Left kidney (tissue), 2 donors: ENCODE measurements around the gene RHOT2. TPM values are rescaled to one million over a fixed set of nuclear protein-coding genes. Genes with fewer than 3 reads are reported as not detected.
A peak's percentile ranks its signal among the peaks of the same experiment; 100 is the strongest.
"Not testable (repeated sequence)": the region's sequence is repeated elsewhere in the genome, so short reads cannot be mapped to it uniquely, and the experiment has no call there.

Source experiments
- DNase-seq: peaks from one replicate; pipeline ENCODE4 v3.0.0-alpha.2; 2013
- polyA plus RNA-seq: library from polyadenylated mRNA; unstranded; fragments of 120-200 nt; gene quantifications from one replicate; pipeline ENCODE4 v1.2.1, GENCODE V29; 2013; ENCODE audit not compliant: insufficient read length

The RHOT2 gene
- polyA plus RNA-seq, 1 donor, result 70.8 TPM

DNA sequence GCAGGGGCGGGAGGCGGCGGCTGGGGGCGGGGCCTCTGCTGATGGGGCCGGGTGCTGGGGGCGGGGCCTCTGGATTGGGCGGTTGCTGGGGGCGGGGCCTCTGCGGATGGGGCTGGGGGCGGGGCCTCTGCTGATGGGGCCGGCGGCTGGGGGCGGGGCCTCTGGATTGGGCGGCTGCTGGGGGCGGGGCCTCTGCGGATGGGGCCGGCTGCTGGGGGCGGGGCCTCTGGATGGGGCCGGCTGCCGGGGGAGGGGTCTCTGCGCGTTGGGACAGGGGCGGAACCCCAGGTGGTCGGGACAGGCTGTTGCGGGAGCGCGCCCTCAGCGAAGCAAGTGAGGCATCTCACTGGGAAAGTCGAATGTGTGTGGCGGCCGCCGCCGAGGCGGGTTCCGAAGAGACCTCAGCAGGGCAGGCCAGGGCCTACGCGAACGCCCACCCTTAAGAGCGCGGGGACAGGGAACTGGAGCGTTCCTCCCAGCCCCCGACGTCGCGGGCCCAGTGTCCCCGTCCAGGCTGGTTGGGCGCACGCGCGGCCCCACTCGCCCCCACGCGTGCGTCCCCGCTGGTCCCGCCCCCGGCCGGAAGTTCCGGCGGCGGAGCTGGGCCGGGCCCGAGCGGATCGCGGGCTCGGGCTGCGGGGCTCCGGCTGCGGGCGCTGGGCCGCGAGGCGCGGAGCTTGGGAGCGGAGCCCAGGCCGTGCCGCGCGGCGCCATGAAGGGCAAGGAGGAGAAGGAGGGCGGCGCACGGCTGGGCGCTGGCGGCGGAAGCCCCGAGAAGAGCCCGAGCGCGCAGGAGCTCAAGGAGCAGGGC, 12.1 kb downstream of the RHOT2 start, which contains the start of gene STUB1:
Gene STUB1 (plus strand): TSS at position 597 of the 811 bp plus-strand sequence. CDS start 116 bp downstream, at position 713.
- DNase-seq, result peak; percentile 71

DNA sequence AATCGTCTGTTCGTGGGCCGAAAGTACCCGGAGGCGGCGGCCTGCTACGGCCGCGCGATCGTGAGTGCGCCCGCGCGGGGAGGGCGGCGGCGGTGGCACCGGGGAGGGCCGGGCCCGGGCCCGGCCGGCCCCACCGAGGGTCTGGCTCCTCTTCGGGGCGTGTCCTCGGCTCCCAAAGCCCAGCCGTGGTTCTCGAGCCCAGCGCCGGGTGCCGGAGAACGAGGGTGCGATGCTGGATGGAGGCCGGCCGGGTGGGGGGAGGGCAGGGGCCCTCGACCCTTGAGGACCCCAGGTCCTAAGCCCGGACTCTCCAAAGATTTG, 12.7 kb downstream of the RHOT2 start:
- no peak for DNase-seq

DNA sequence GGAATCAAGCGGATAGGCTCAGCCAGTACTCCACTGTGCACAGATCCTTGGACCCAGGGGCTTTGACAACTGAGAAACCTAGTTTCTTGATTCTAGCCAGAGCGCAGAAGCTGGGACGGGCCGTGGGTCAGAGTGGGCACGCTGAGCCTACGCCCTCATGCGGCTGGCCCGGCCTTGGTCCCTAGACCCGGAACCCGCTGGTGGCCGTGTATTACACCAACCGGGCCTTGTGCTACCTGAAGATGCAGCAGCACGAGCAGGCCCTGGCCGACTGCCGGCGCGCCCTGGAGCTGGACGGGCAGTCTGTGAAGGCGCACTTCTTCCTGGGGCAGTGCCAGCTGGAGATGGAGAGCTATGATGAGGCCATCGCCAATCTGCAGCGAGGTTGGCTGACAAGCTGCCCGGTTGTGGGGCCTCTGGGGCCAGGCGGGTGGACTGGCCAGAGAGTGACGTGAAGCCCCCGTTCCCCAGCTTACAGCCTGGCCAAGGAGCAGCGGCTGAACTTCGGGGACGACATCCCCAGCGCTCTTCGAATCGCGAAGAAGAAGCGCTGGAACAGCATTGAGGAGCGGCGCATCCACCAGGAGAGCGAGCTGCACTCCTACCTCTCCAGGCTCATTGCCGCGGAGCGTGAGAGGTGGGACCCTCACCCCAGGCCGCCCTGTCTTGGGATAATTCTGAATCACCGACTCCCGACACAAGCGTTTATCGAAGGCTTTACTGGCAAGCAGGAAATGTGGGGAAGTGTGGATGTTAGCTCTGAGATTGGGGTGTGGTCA, 13.2 kb downstream of the RHOT2 start:
- no peak for DNase-seq

DNA sequence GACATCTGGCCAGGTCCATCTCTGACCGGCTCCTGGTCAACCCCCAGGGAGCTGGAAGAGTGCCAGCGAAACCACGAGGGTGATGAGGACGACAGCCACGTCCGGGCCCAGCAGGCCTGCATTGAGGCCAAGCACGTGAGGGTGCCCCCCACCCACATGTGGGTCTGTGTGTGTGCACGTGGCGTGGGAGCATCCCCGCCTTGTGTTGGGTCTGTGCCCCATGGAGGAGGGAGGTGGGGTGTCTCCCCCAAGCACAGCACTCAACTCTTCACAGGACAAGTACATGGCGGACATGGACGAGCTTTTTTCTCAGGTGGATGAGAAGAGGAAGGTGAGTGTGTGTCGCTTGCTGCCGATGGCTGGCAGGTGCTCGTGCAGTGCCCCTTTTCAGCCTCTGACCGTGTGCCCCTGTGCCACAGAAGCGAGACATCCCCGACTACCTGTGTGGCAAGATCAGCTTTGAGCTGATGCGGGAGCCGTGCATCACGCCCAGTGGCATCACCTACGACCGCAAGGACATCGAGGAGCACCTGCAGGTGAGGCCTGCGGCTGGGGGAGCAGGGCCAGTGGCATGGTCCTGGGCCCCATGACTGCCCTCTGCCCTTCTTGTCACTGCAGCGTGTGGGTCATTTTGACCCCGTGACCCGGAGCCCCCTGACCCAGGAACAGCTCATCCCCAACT, 14.0 kb downstream of the RHOT2 start:
- DNase-seq, result no peak

DNA sequence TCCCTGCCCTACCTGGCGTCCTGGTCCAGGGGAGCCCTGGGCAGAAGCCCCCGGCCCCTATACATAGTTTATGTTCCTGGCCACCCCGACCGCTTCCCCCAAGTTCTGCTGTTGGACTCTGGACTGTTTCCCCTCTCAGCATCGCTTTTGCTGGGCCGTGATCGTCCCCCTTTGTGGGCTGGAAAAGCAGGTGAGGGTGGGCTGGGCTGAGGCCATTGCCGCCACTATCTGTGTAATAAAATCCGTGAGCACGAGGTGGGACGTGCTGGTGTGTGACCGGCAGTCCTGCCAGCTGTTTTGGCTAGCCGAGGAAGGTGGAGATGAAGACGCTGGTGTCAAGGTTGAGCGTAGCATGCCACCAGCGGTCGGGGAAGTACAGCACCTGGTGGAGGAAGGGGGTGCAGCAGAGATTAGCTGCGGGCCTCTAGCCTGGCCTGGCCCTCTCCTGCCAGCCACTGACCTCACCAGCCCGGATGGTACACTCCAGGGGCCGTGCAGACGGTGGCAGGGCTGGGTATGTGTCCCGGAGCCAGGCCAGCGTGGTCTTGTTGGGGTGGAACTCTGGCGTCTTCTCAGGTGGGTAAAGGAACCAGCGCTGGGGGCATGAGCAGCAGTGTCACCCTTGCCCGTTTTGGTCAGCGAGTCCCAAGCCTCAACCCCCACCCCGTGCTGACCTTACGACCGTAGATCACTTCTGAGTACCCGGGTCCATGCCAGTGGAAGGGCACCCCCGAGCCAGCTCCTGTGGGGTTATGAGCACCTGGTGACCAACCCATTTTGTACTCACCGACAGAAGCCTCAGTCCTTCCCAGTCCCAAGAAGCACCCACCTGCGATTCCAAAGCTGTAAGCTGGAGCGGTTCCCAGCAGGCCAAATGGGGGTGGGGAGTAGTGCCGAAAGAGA, 14.8 kb downstream of the RHOT2 start:
- no peak for DNase-seq

- DNase-seq, result no peak
Observed at GRCh38 chr16:683396-684070, 15.6 kb downstream of the RHOT2 start.

- DNase-seq, result peak; percentile 93
Observed at GRCh38 chr16:684071-684794, 16.3 kb downstream of the RHOT2 start, which contains the start of gene JMJD8. TSS of gene JMJD8 (minus strand) at chr16:684334. CDS start at chr16:684319, 15 bp downstream.

DNA sequence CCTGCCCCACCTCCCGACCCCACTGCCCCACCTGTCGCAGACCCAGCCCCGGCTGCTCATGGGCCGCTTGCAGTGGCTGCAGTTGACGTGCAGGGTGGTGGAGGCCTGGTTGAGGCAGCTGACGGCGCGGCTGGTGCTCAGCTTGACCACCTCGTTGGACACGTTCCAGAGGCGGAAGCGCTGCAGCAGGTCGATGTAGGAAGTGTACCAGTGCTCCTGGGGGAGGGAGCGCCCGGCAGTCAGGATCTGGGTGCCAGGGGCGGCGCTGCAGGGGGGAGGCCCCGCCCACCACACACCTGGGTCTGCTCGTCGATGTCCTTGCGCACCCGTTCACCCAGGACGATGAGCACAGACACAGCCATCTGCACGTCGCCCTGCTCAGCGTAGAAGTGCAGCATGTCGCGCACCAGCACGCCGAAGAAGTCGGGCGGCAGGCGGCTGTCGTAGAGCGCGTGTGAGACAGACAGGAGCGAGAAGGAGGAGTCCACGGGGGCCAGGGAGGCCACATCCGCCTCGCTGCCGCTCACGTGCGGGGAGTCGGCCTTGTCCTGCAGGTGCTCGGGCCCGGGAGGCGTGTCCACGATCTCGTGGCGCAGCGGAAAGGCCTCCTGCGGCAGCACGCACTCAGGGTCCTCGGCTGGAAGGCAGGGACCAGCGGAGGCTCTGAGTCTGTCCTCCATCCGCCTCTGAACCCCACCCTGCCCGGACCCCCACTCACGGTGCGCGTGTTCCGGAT, 17.2 kb downstream of the RHOT2 start:
- no peak for DNase-seq

DNA sequence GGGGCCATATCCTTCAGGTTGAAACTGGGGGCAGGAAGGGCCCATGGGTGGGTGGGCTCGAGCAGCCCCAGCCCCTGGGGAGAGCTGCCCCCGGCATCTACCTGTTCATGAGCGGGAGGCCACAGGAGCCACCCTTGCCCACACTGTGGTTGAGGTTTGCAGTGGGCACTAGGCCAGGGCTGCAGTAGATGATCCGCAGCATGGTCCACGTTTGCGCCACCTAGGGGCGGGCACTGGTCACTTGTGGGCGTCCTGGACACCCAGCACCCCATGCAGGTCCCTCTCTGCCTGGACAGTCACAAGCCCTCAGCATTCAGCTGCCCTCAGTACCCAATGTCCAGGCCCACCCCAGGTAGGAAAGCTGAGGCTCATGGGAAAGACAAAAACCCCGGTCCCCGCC, 18.0 kb downstream of the RHOT2 start:
- no peak for DNase-seq

DNA sequence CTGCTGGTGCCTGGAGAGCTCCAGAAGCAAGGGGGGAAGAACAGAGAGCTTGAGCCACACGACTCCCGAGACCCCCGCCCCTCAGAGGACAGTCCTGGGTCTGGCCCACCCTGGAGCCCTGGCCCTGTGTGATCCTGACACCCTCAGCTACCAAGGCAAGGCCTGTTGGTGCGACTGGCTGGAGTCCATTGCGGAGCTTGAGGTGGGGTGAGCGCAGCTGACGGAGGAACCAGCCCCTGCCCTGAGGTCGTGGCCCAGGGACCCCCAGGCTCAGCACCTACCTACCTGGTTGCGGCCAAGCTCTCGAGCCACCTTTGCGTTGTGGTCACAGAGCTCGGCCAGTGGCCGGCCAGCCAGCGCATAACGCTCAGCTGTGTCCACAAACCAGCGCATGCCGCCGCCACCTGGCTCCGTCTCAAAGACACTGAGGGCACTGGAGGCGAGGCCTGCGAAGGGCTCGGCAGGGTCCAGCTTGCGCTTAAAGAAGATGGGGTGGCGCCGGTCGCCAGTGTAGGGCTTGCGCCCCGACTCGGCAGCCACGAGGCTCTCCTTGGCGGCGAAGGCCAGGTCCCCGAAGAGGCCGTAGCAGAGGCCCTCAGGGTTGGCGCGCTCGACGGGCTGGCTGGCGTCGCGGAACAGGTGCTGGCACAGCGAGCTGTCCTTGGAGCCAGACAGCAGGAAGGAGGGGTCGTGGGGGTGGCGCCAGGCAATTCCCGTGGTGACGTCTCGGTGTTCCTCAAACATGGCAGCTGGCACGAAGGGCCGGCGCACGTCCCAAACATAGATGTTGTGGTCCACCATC, 18.7 kb downstream of the RHOT2 start:
- no peak for DNase-seq

DNA sequence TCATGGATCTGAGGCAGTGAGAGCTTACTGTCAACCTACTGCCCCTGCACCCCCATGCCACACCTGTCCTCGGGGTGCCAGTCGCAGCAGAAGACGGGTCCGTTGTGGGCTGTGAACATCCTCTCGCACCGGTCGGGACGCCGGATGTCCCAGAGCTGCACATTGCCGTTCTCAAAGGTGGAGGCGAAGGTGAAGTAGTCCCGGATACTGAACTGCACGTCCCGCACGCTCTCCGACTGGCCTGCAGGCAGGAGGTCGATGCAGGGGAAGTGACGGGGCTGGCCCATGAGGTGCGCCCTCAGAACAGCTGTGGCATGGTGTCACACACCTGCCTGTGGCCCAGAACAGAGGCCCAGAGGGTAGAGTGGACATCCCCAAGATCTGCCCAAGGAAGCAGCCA, 19.6 kb downstream of the RHOT2 start:
- DNase-seq, result no peak

- DNase-seq, result no peak
Observed at GRCh38 chr16:689175-689897, 21.4 kb downstream of the RHOT2 start.

DNA sequence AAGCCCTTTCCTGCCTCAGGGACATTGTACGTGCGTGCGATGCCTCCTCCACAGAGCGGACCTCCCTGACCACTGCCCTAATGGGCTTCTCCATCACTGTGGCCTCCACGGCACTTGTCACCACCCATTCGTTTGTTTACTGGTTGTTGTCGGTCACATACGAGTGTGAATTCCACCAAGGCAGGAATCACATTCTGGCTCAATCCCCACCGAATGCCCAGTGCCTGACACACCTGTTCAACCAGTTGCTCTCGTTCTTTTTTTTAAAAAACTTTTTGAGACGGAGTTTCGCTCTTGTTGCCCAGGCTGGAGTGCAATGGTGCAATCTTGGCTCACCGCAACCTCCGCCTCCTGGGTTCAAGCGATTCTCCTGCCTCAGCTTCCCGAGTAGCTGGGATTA, 23.3 kb downstream of the RHOT2 start:
- not testable (repeated sequence) for DNase-seq

GRCh38 chr16:692356-693108, 24.6 kb downstream of the RHOT2 start:
- DNase-seq, result no peak

DNA sequence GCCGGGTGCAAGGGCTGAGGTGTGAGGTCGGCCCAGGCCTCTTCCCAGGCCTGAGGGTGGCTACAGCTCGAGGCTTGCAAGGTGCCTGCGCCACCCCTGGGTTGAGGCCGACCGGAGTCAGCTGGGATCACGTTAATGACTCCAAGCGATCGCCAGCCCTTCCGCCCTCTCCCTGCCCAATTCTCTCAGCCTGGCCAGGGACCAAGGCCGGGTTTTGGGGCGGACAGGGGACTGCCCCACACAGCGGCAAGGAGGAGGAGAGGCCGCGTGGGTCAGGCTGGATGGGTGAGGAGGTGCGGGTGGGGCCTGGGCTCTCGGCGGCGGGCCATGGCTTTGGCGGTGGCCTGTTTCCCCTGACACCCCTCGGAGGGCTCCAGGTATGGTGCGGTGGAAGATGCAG, 25.4 kb downstream of the RHOT2 start:
- DNase-seq, result no peak

DNA sequence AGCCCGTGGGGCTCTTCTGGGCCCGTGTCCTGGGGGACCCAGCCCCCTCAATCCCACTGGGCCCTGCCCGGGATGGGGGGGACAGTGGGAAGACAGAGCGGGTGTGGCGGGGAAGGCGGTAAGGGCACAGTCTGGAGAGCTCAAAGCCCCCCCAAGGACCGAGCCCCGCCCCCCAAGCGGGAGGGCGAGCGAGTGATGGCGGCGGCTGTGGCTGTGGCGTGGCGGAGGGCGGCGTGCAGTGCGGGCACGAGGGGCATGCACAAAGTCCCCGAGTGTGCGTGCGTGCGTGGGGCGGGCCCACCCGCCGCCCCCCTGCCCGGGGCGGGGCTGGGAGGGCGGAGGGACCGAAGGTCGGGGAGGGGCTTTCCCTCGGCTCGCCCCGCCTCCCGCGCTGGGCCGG, 25.8 kb downstream of the RHOT2 start:
- DNase-seq, result no peak

DNA sequence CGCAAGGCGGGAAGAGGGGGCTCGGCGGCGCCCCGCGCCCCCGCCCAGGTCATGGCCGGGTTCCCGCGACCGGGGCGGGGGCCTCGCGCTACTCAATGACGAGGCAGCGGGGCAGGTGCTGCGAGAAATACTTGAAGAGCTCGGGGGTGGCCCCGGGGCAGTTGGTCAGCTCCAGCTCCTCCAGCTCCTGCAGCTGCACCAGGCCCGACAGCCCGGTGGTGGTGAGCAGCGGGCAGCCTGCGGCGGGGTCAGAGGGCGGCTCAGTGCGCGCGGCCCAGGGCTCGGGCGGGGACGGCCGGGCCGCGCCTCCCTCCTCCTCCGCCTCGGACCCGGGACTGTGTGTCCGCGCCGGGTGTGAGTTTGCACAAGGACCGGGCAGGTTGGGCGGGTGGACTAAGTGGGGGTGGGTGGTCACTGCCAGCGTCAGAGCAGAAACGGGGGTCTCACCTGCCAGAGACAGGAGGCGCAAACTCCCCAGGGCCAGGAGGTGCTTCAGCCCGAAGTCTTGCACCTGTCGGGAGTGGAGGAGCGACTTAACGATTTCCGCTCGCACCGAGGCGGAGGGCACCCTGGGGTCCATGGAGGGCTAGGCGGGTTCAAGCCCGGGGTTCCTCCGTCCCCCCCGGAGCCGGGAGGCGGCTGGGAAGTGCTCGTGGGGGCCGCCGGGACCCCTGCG, 26.4 kb downstream of the RHOT2 start:
- DNase-seq, result no peak
